ENCODE measurements around the gene IL17C. TPM values are rescaled to one million over a fixed set of nuclear protein-coding genes. Genes with fewer than 3 reads are reported as not detected.

Gene IL17C
- total and polyA plus RNA-seq, 2 of the 8 experiments (the other 6 are each of a cell fraction or from before 2014, with no cell fraction given): 1.1 to 1.9 TPM

- Histone ChIP-seq H3K4me2 (ENCODE audit: insufficient read depth in 1 of 2, low read depth in 2 of 2, low read length in 2 of 2) (no peak overlapping the region), H3K56ac (replicated peaks; ENCODE audit: insufficient read length, low read depth, low read length) (no peak overlapping the region), H2BK120ac (replicated peaks; ENCODE audit: low read depth, low read length) (no peak overlapping the region), H4K20me1 (replicated peaks in 1 of 2; ENCODE audit: control insufficient read depth in 1 of 2, insufficient read depth in 2 of 2, low read length in 2 of 2) (no peaks in the 10 kb centered on the region), H3K23me2 (ENCODE audit: low read depth, low read length) (peaks cover 10% of the 10 kb centered on the region), H3K23ac (ENCODE audit: insufficient read length) (no peak overlapping the region), H3K9me3 (ENCODE audit: insufficient read depth in 2 of 2, low read depth in 1 of 2, low read length in 1 of 2) (no peaks in the 10 kb centered on the region), H3K4me3 (ENCODE audit: extremely low read depth in 1 of 4, insufficient read depth in 2 of 4, low read depth in 3 of 4, low read length in 4 of 4) (no peak overlapping the region; a peak in 1 of 8 replicates), H3K18ac (ENCODE audit: extremely low read depth, low read length) (no peak overlapping the region), H3K9ac (replicated peaks in 1 of 4; ENCODE audit: extremely low read depth in 1 of 4, low read depth in 3 of 4, low read length in 3 of 4) (no peak overlapping the region), H2BK12ac (ENCODE audit: low read depth, low read length) (peak overlapping the region; percentile 80; the same call in 1 of the 2 replicates), H4K91ac (replicated peaks; ENCODE audit: insufficient read length, low read length) (peak overlapping the region; percentile 77), H2BK5ac (ENCODE audit: low read depth, low read length) (no peak overlapping the region; the same call in 1 of the 2 replicates), H3K4me1 (replicated peaks in 1 of 4; ENCODE audit: control insufficient read depth in 3 of 4, insufficient read depth in 4 of 4, low read length in 3 of 4) (peaks cover 5 to 49% (median 31%) of the 10 kb centered on the region in 4 experiments), H3K27me3 (replicated peaks in 1 of 4; ENCODE audit: control insufficient read depth in 3 of 4, extremely low read depth in 1 of 4, insufficient read depth in 3 of 4, low read length in 3 of 4) (peaks cover 0 to 4% (median 1%) of the 10 kb centered on the region in 4 experiments; a peak in 2 of 7 replicates), H4K8ac (ENCODE audit: extremely low read depth, insufficient read depth, low read length) (no peak overlapping the region), H3K79me2 (ENCODE audit: control insufficient read depth in 1 of 2, insufficient read depth in 2 of 2, low read length in 2 of 2) (no peaks in the 10 kb centered on the region), H3K27ac (ENCODE audit: low read depth, low read length) (no peak overlapping the region), H3K14ac (ENCODE audit: insufficient read length) (no peak overlapping the region), H3K79me1 (ENCODE audit: low read depth, low read length) (no peaks in the 10 kb centered on the region), H3K4ac (replicated peaks; ENCODE audit: insufficient read length, low read depth, low read length) (no peak overlapping the region), H2AK5ac (ENCODE audit: low read depth, low read length) (0 out of 2 replicates have a peak overlapping the region, but pooled peaks have one; percentile 53), H3K36me3 (ENCODE audit: control insufficient read depth in 2 of 4, insufficient read depth in 4 of 4, low read length in 3 of 4) (peaks cover 0 to 5% (median 0%) of the 10 kb centered on the region in 4 experiments; a peak in 2 of 8 replicates), H4K5ac (ENCODE audit: insufficient read length, low read depth, low read length) (no peak overlapping the region), H2BK20ac (ENCODE audit: low read length) (0 out of 2 replicates have a peak overlapping the region, but pooled peaks have one; percentile 48), H2AFZ (ENCODE audit: low read length) (no peak overlapping the region), H2BK15ac (ENCODE audit: low read length) (no peak overlapping the region)
- TF ChIP-seq EP300 (IDR thresholded peaks at IDR 0.05; ENCODE audit: borderline replicate concordance in 1 of 2, low read depth in 2 of 2, low read length in 2 of 2) (no peak), SUZ12 (IDR thresholded peaks at IDR 0.05; ENCODE audit: low read length) (no peak), CTCF (IDR thresholded peaks at IDR 0.05; ENCODE audit: control extremely low read depth in 1 of 3, insufficient read depth in 1 of 3, low read depth in 1 of 3, low read length in 3 of 3) (peak in 1 of 3 experiments; percentile 15; a peak in 1 of 4 replicates), SRF (IDR thresholded peaks at IDR 0.05; ENCODE audit: low read depth, low read length) (no peak)
- POLR2A ChIA-PET (ENCODE audit: partially characterized antibody): interaction anchor here (0.9 to 1.3 kb wide), 3 partner anchors 13 to 66 kb away, joined by 3 to 5 read pairs (median 3); partner anchors contain the start of gene ZC3H18
- FAIRE-seq (no peak), DNase-seq (ENCODE audit: low read depth in 1 of 2, low spot score in 2 of 2) (no peak)
- CTCF ChIA-PET (ENCODE audit: partially characterized antibody): interaction anchor here (1.2 to 3.6 kb wide), 6 partner anchors 11 to 49 kb away, joined by 3 to 17 read pairs (median 5); no protein-coding TSS in a partner anchor
- WGBS, 2 experiments (ENCODE audit: extremely low coverage in 1 of 2, insufficient coverage in 1 of 2, insufficient read length in 1 of 2, insufficient replicate concordance in 2 of 2, low coverage in 1 of 2, low lambda C conversion rate in 2 of 2, missing lambda C conversion rate in 1 of 2): 88% methylated on average over 15 of the region's 23 CpGs; no CpG with 5 or more reads in 1 of the 2 experiments
Observed at GRCh38 chr16:88636488-88637265, 1.7 kb upstream of the IL17C start.

All from H1 (cell line).